HUES6 (cell line): Measurements from ENCODE around the gene C1orf87.

Source experiments
- H3K27ac ChIP-seq: 2 replicates; pipeline ENCODE4 v1.7.0; 2013; ENCODE audit warnings: low read depth, mild to moderate bottlenecking, low read length, inconsistent platforms
- H3K27me3 ChIP-seq: 2 replicates; pipeline ENCODE4 v1.6.1; 2013; ENCODE audit warnings: low read length; ENCODE audit not compliant: control insufficient read depth, insufficient read depth
- H3K36me3 ChIP-seq: 2 replicates; pipeline ENCODE4 v1.6.1; 2013; ENCODE audit warnings: low read length; ENCODE audit not compliant: control insufficient read depth, insufficient read depth
- H3K4me1 ChIP-seq: 2 replicates; pipeline ENCODE4 v1.6.1; 2013; ENCODE audit warnings: low read length; ENCODE audit not compliant: control insufficient read depth, insufficient read depth
- H3K4me3 ChIP-seq: 2 replicates; pipeline ENCODE4 v1.5.1; 2013; ENCODE audit warnings: low read depth, low read length
- H3K9ac ChIP-seq: one replicate; pipeline ENCODE4 v1.6.1; 2013; ENCODE audit warnings: mild to moderate bottlenecking, low read length
- H3K9me3 ChIP-seq: 2 replicates; pipeline ENCODE4 v1.6.1; 2013; ENCODE audit warnings: low read depth, low read length; ENCODE audit not compliant: control insufficient read depth, insufficient read depth

C1orf87 gene

GRCh38 chr1:60091195-60091715, 17.7 kb upstream of the C1orf87 start:
- no peaks in the 10 kb centered on the region for H3K4me1 ChIP-seq
- H3K9me3 ChIP-seq, result no peaks in the 10 kb centered on the region
- H3K27me3 ChIP-seq, result no peaks in the 10 kb centered on the region
- H3K36me3 ChIP-seq, result no peaks in the 10 kb centered on the region
- no peak overlapping the region for H3K27ac ChIP-seq
- no peak overlapping the region for H3K4me3 ChIP-seq
- H3K9ac ChIP-seq, result no peak overlapping the region

GRCh38 chr1:60090655-60091054, 17.1 kb upstream of the C1orf87 start:
- Histone ChIP-seq H3K36me3 (no peaks in the 10 kb centered on the region), H3K9me3 (no peaks in the 10 kb centered on the region), H3K27me3 (no peaks in the 10 kb centered on the region), H3K27ac (no peak overlapping the region), H3K4me1 (no peaks in the 10 kb centered on the region), H3K4me3 (no peak overlapping the region), H3K9ac (no peak overlapping the region)

DNA sequence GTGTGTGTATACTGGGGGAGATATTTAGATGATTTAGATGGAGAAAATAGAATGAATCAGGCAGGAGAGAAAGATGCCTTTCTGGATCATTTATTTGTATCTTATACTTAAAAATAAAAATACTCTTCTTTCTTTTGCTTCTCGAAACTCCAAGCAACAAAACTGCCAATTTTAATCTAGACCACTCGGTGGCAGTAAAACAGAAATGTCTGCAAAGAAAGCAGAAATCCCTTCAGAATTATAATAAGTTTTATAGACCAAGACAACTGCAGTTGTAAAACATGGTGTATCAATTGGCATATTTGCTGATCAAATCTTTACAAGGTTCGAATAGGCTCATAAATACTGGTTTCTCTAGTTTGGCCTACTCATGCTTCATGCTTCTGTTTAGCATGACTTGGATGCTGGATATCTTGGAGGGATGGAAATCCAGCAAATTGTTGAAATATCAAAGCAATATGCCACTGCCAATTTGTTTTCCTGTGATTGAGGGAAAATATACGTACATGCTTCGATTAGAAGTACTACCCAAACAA, 15.1 kb upstream of the C1orf87 start:
- H3K9me3 ChIP-seq, result no peaks in the 10 kb centered on the region
- no peak overlapping the region for H3K27ac ChIP-seq

GRCh38 chr1:60087681-60088080, 14.1 kb upstream of the C1orf87 start:
- Histone ChIP-seq H3K4me1 (no peaks in the 10 kb centered on the region), H3K9me3 (no peaks in the 10 kb centered on the region), H3K27me3 (no peaks in the 10 kb centered on the region), H3K9ac (no peak overlapping the region), H3K4me3 (no peak overlapping the region), H3K27ac (no peak overlapping the region), H3K36me3 (no peaks in the 10 kb centered on the region)

More for the DNA sequence above, 15.1 kb upstream of the C1orf87 start:
- Histone ChIP-seq H3K36me3 (no peaks in the 10 kb centered on the region), H3K4me1 (no peaks in the 10 kb centered on the region), H3K4me3 (no peak overlapping the region), H3K27me3 (no peaks in the 10 kb centered on the region), H3K9ac (no peak overlapping the region)

DNA sequence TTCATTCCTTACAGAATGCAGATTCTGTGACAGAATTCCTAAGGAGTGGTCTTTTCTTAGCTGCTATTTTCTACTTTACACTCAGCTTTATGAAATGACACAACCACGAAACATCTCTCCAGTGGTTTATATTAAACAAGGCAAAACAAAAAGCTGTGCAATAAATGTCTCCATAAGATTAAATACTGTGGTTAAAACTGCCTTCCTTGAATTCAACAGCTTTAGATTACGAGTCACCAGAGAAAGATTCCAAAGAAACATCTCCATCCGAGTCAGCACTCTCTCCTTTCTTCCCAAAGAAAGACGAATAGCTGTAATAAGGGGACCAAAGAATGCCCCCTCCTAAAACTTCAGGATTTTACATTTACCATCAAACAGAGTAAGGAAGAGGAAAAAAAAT, 4.6 kb upstream of the C1orf87 start:
- Histone ChIP-seq H3K36me3 (no peaks in the 10 kb centered on the region), H3K4me3 (no peak overlapping the region), H3K27me3 (peaks cover 26% of the 10 kb centered on the region), H3K27ac (no peak overlapping the region), H3K4me1 (no peaks in the 10 kb centered on the region), H3K9ac (no peak overlapping the region), H3K9me3 (no peaks in the 10 kb centered on the region)

- no peak overlapping the region for H3K9ac ChIP-seq
- H3K4me1 ChIP-seq, result no peaks in the 10 kb centered on the region
- no peaks in the 10 kb centered on the region for H3K9me3 ChIP-seq
- H3K4me3 ChIP-seq, result no peak overlapping the region
- H3K36me3 ChIP-seq, result no peaks in the 10 kb centered on the region
- no peak overlapping the region for H3K27ac ChIP-seq
- peaks cover 46% of the 10 kb centered on the region for H3K27me3 ChIP-seq
Observed at GRCh38 chr1:60071296-60071695, 2.3 kb downstream of the C1orf87 start.

DNA sequence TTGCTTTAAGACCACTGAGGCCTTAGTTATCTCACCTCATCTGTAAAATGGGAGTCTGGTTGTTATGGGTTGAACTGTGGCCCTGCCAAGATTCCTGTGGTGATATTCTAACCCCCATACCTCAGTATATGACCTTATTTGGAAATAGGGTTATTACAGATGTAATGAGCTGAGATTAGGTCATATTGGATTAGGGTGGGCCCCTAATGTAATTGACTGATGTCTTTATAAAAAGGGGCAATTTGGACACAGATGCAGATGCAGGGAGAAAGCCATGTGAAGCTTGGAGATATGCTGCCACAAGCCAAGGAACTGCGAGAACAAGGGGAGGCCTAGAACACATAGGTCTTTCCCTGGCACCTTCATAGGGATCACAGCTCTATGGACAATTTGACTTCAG, 3.9 kb downstream of the C1orf87 start:
- Histone ChIP-seq H3K27ac (no peak overlapping the region), H3K27me3 (peaks cover 34% of the 10 kb centered on the region), H3K9me3 (no peaks in the 10 kb centered on the region), H3K4me3 (no peak overlapping the region), H3K36me3 (no peaks in the 10 kb centered on the region), H3K9ac (no peak overlapping the region), H3K4me1 (no peaks in the 10 kb centered on the region)

- Histone ChIP-seq H3K27ac (no peak overlapping the region), H3K27me3 (peaks cover 24% of the 10 kb centered on the region), H3K4me1 (no peaks in the 10 kb centered on the region), H3K4me3 (no peak overlapping the region), H3K36me3 (no peaks in the 10 kb centered on the region), H3K9ac (no peak overlapping the region), H3K9me3 (no peaks in the 10 kb centered on the region)
Observed at GRCh38 chr1:60068393-60069045, 5.1 kb downstream of the C1orf87 start.

- Histone ChIP-seq H3K27ac (no peak overlapping the region), H3K9me3 (no peaks in the 10 kb centered on the region), H3K4me3 (no peak overlapping the region), H3K4me1 (no peaks in the 10 kb centered on the region), H3K36me3 (no peaks in the 10 kb centered on the region), H3K9ac (no peak overlapping the region), H3K27me3 (no peaks in the 10 kb centered on the region)
Observed at GRCh38 chr1:60066001-60066400, 7.6 kb downstream of the C1orf87 start.

DNA sequence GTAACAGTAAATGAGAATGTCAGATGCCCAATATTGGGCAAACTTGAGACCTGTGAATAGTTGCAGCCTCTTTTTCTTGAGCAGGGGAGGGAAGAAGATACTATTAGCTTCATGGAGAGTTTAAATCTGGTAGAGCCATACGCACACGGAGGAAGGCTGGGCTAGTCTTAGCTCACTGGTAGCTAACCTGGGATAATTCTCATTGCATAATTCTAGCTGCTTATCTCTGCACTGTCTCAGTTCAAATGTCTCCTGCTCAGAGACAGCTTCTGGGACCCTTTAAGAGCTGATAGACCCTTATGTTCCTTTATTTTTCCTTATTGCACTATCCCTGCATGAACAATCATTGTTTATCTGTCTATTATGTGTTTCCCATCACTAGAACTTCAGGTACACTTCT, 8.4 kb downstream of the C1orf87 start:
- Histone ChIP-seq H3K4me3 (no peak overlapping the region), H3K4me1 (no peaks in the 10 kb centered on the region), H3K27me3 (no peaks in the 10 kb centered on the region), H3K9me3 (no peaks in the 10 kb centered on the region), H3K9ac (no peak overlapping the region), H3K36me3 (no peaks in the 10 kb centered on the region), H3K27ac (no peak overlapping the region)

DNA sequence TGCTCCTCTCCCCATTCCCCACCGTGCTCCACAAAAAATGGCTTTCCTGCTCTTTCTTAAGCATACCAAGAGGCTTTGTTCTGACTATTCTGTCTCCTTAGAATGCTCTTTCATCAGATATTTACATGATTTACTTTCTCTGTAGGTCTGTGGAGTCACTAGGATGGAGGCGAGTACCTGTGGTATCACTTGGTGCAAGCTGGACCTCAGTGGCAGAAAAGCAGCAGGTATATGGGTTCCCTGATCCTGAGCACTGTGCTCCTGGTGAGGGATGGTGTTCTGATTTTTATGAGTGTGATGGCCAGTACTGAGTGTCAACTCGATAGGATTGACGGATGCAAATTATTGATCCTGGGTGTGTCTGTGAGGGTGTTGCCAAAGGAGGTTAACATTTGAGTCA, 10.0 kb downstream of the C1orf87 start:
- H3K9ac ChIP-seq, result no peak overlapping the region
- no peaks in the 10 kb centered on the region for H3K27me3 ChIP-seq
- H3K4me3 ChIP-seq, result no peak overlapping the region
- no peak overlapping the region for H3K27ac ChIP-seq
- no peaks in the 10 kb centered on the region for H3K36me3 ChIP-seq
- no peaks in the 10 kb centered on the region for H3K4me1 ChIP-seq
- H3K9me3 ChIP-seq, result no peaks in the 10 kb centered on the region
